ENCODE data around the gene OR10G7. TPM values are rescaled to one million over a fixed set of nuclear protein-coding genes. Genes with fewer than 3 reads are reported as not detected.

OR10G7 gene, protein sequence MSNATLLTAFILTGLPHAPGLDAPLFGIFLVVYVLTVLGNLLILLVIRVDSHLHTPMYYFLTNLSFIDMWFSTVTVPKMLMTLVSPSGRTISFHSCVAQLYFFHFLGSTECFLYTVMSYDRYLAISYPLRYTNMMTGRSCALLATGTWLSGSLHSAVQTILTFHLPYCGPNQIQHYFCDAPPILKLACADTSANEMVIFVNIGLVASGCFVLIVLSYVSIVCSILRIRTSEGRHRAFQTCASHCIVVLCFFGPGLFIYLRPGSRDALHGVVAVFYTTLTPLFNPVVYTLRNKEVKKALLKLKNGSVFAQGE
- not detected in 5 replicates for total RNA-seq (2022; extraction: Qiagen RNA extraction; ENCODE audit: low read depth)

GRCh38 chr11:124041254-124041653 is at the start of gene OR10G7:
TSS of gene OR10G7 (minus strand) at chr11:124041325. CDS start at chr11:124039001, 2,324 bp downstream.

GRCh38 chr11:124026498-124026897 is 14.6 kb downstream of the OR10G7 start, which contains the start of gene OR10G8:
TSS of gene OR10G8 (plus strand) at chr11:124026798. CDS start at chr11:124029623, 2,825 bp downstream.

GRCh38 chr11:124012697-124013096 is 28.4 kb downstream of the OR10G7 start, which contains the start of gene OR10G4:
TSS of gene OR10G4 (plus strand) at chr11:124012997. CDS start at chr11:124015575, 2,578 bp downstream.

DNA sequence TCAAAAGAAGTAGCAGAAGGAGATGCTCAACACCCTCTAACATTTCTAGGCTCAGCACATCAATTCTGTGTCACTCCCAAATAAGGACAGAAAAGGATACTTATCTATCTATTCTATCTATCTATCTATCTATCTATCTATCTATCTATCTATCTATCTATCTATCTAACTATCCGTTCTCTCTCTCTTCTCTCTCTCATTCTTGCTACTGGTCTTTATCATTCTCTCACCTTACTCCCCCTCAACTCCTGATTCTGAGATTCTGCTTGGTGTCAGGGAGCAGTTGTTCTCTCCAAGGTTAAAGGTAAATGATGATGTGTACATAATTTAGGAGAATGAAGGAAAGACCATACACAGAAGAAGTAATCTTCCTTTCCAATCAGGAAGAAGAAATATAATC is 46.0 kb downstream of the OR10G7 start, which contains the start of gene OR10G6:
Gene OR10G6, minus strand, starts transcription at position 43 of the 400 bp plus-strand sequence. Its CDS starts 0 bp downstream, at position 43.

Other genes starting within 250 kb of the OR10G7 start
- gene OR6M1, start 235.0 kb downstream of the OR10G7 start, total RNA-seq (2022; extraction: Qiagen RNA extraction; ENCODE audit: low read depth) = not detected in 5 replicates
- gene TMEM225, start 155.7 kb downstream of the OR10G7 start, total RNA-seq (2022; extraction: Qiagen RNA extraction; ENCODE audit: low read depth) = not detected in 5 replicates
- gene OR8D4, start 139.2 kb downstream of the OR10G7 start, total RNA-seq (2022; extraction: Qiagen RNA extraction; ENCODE audit: low read depth) = not detected in 5 replicates
- gene OR4D5, start 101.7 kb downstream of the OR10G7 start, total RNA-seq (2022; extraction: Qiagen RNA extraction; ENCODE audit: low read depth) = not detected in 5 replicates
- not detected in 5 replicates for gene OR6T1, start 97.5 kb downstream of the OR10G7 start, total RNA-seq (2022; extraction: Qiagen RNA extraction; ENCODE audit: low read depth)
- gene OR10S1, start 63.5 kb downstream of the OR10G7 start, total RNA-seq (2022; extraction: Qiagen RNA extraction; ENCODE audit: low read depth) = not detected in 5 replicates
- not detected in 5 replicates for gene OR10G6, start 46.2 kb downstream of the OR10G7 start, total RNA-seq (2022; extraction: Qiagen RNA extraction; ENCODE audit: low read depth)
- gene OR10G4, start 28.3 kb downstream of the OR10G7 start, total RNA-seq (2022; extraction: Qiagen RNA extraction; ENCODE audit: low read depth) = not detected in 5 replicates
- not detected in 5 replicates for gene OR10G9, start 18.3 kb downstream of the OR10G7 start, total RNA-seq (2022; extraction: Qiagen RNA extraction; ENCODE audit: low read depth)
- not detected in 5 replicates for gene OR10G8, start 14.5 kb downstream of the OR10G7 start, total RNA-seq (2022; extraction: Qiagen RNA extraction; ENCODE audit: low read depth)
- gene VWA5A, start 74.1 kb upstream of the OR10G7 start, total RNA-seq (2022; extraction: Qiagen RNA extraction; ENCODE audit: low read depth) = 0.09 to 0.28 TPM (median 0.21 TPM) in 4 of 5 replicates, not detected in the other
- not detected in 5 replicates for gene OR10D3, start 142.0 kb upstream of the OR10G7 start, total RNA-seq (2022; extraction: Qiagen RNA extraction; ENCODE audit: low read depth)
- gene OR8G1, start 199.8 kb upstream of the OR10G7 start, total RNA-seq (2022; extraction: Qiagen RNA extraction; ENCODE audit: low read depth) = not detected in 5 replicates
- not detected in 5 replicates for gene OR8G5, start 215.1 kb upstream of the OR10G7 start, total RNA-seq (2022; extraction: Qiagen RNA extraction; ENCODE audit: low read depth)